ENCODE results near the gene CPNE8.

- TF ChIP-seq, protein P1, sequence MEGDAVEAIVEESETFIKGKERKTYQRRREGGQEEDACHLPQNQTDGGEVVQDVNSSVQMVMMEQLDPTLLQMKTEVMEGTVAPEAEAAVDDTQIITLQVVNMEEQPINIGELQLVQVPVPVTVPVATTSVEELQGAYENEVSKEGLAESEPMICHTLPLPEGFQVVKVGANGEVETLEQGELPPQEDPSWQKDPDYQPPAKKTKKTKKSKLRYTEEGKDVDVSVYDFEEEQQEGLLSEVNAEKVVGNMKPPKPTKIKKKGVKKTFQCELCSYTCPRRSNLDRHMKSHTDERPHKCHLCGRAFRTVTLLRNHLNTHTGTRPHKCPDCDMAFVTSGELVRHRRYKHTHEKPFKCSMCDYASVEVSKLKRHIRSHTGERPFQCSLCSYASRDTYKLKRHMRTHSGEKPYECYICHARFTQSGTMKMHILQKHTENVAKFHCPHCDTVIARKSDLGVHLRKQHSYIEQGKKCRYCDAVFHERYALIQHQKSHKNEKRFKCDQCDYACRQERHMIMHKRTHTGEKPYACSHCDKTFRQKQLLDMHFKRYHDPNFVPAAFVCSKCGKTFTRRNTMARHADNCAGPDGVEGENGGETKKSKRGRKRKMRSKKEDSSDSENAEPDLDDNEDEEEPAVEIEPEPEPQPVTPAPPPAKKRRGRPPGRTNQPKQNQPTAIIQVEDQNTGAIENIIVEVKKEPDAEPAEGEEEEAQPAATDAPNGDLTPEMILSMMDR (IDR thresholded peaks at IDR 0.05 in 4 of 5, conservative IDR thresholded peaks at IDR 0.05 in 1 of 5): no peak
- TF ChIP-seq POLR2A (IDR thresholded peaks at IDR 0.05): no peak
Observed at GRCh38 chr12:38713294-38713693, 192.1 kb downstream of the CPNE8 start.
